Stimulated activated CD8-positive, alpha-beta memory T cell treated with anti-CD3 and anti-CD28 coated beads, Interleukin-2, amount 100 ng/mL, for 1 hour (primary cell): ENCODE results near the gene DLGAP4.

ENCODE experiments used
- DNase-seq, 2 donors: peaks; one replicate each; pipeline ENCODE4 v3.0.0-alpha.2; 2020; ENCODE audit warnings: low read depth in 2 of 2

DLGAP4 gene

GRCh38 chr20:36305602-36306551 lies at the start of gene DLGAP4:
TSS of gene DLGAP4 (plus strand) at chr20:36306339. CDS start at chr20:36431718, 125,379 bp downstream.
- no peak for DNase-seq

GRCh38 chr20:36259177-36260061 lies 46.7 kb upstream of the DLGAP4 start:
- DNase-seq = no peak

- DNase-seq = no peak
These were observed 45.8 kb upstream of the DLGAP4 start for GRCh38 chr20:36260316-36260715.

- no peak for DNase-seq
These were observed 44.6 kb upstream of the DLGAP4 start for GRCh38 chr20:36261389-36262105.

- DNase-seq = no peak
These were observed 43.7 kb upstream of the DLGAP4 start for GRCh38 chr20:36262440-36262839.

- no peak for DNase-seq
These were observed 41.5 kb upstream of the DLGAP4 start for GRCh38 chr20:36264426-36265246.

GRCh38 chr20:36266189-36266588 lies 40.0 kb upstream of the DLGAP4 start:
- no peak for DNase-seq

- no peak for DNase-seq
These were observed 38.3 kb upstream of the DLGAP4 start for GRCh38 chr20:36267605-36268381.

- DNase-seq = no peak
These were observed 37.4 kb upstream of the DLGAP4 start for GRCh38 chr20:36268440-36269342.

- DNase-seq = no peak
These were observed 36.6 kb upstream of the DLGAP4 start for GRCh38 chr20:36269507-36269906.

GRCh38 chr20:36270744-36271638 lies 35.1 kb upstream of the DLGAP4 start:
- no peak for DNase-seq

- no peak for DNase-seq
These were observed 34.2 kb upstream of the DLGAP4 start for GRCh38 chr20:36271639-36272546.

GRCh38 chr20:36272547-36273220 lies 33.5 kb upstream of the DLGAP4 start:
- DNase-seq = no peak

GRCh38 chr20:36273414-36274180 lies 32.5 kb upstream of the DLGAP4 start:
- no peak for DNase-seq

- DNase-seq = no peak
These were observed 31.8 kb upstream of the DLGAP4 start for GRCh38 chr20:36274181-36274841.
